ENCODE results near the gene CDC7.
A peak's percentile ranks its signal among the peaks of the same experiment; 100 is the strongest.
"Not testable (repeated sequence)": the region's sequence is repeated elsewhere in the genome, so short reads cannot be mapped to it uniquely, and the experiment has no call there.

The CDC7 gene

GRCh38 chr1:91501971-91502671 lies 1.5 kb downstream of the CDC7 start:
- TF ChIP-seq ZNF274 (IDR thresholded peaks at IDR 0.05; ENCODE audit: low read depth, low read length): no peak

GRCh38 chr1:91502672-91503184 lies 2.1 kb downstream of the CDC7 start:
- H3K4me3 ChIP-seq (ENCODE audit: low read length): peak overlapping the region; percentile 73; the same call in 1 of the 2 replicates
- TF ChIP-seq ZNF274 (IDR thresholded peaks at IDR 0.05; ENCODE audit: low read depth, low read length): no peak

More at GRCh38 chr1:91501971-91502671, 1.5 kb downstream of the CDC7 start:
- H3K4me3 ChIP-seq (ENCODE audit: low read length): peak overlapping the region; percentile 73; the same call in 1 of the 2 replicates

GRCh38 chr1:91503332-91503900 lies 2.8 kb downstream of the CDC7 start:
- TF ChIP-seq ZNF274 (IDR thresholded peaks at IDR 0.05; ENCODE audit: low read depth, low read length): no peak
- H3K4me3 ChIP-seq (ENCODE audit: low read length): no peak overlapping the region

- TF ChIP-seq ZNF274 (IDR thresholded peaks at IDR 0.05; ENCODE audit: low read depth, low read length): no peak
Observed at GRCh38 chr1:91503975-91504530, 3.4 kb downstream of the CDC7 start.

GRCh38 chr1:91505086-91505485 lies 4.4 kb downstream of the CDC7 start:
- no peak for TF ChIP-seq ZNF274 (IDR thresholded peaks at IDR 0.05; ENCODE audit: low read depth, low read length)
- H3K4me3 ChIP-seq (ENCODE audit: low read length): no peak overlapping the region

More at GRCh38 chr1:91503975-91504530, 3.4 kb downstream of the CDC7 start:
- H3K4me3 ChIP-seq (ENCODE audit: low read length): no peak overlapping the region

- no peak overlapping the region for H3K4me3 ChIP-seq (ENCODE audit: low read length)
- TF ChIP-seq ZNF274 (IDR thresholded peaks at IDR 0.05; ENCODE audit: low read depth, low read length): no peak
Observed at GRCh38 chr1:91506071-91506470, 5.4 kb downstream of the CDC7 start.

GRCh38 chr1:91507328-91507727 lies 6.7 kb downstream of the CDC7 start:
- TF ChIP-seq ZNF274 (IDR thresholded peaks at IDR 0.05; ENCODE audit: low read depth, low read length): no peak
- no peak overlapping the region for H3K4me3 ChIP-seq (ENCODE audit: low read length)

- H3K4me3 ChIP-seq (ENCODE audit: low read length): no peak overlapping the region
- no peak for TF ChIP-seq ZNF274 (IDR thresholded peaks at IDR 0.05; ENCODE audit: low read depth, low read length)
Observed at GRCh38 chr1:91510754-91511153, 10.1 kb downstream of the CDC7 start.

GRCh38 chr1:91511386-91511785 lies 10.7 kb downstream of the CDC7 start:
- H3K4me3 ChIP-seq (ENCODE audit: low read length): no peak overlapping the region
- TF ChIP-seq ZNF274 (IDR thresholded peaks at IDR 0.05; ENCODE audit: low read depth, low read length): no peak

GRCh38 chr1:91513160-91513559 lies 12.5 kb downstream of the CDC7 start:
- no peak overlapping the region for H3K4me3 ChIP-seq (ENCODE audit: low read length)
- no peak for TF ChIP-seq ZNF274 (IDR thresholded peaks at IDR 0.05; ENCODE audit: low read depth, low read length)

- TF ChIP-seq ZNF274 (IDR thresholded peaks at IDR 0.05; ENCODE audit: low read depth, low read length): no peak
- H3K4me3 ChIP-seq (ENCODE audit: low read length): no peak overlapping the region
Observed at GRCh38 chr1:91513706-91514105, 13.1 kb downstream of the CDC7 start.

- no peak for TF ChIP-seq ZNF274 (IDR thresholded peaks at IDR 0.05; ENCODE audit: low read depth, low read length)
Observed at GRCh38 chr1:91515994-91516393, 15.3 kb downstream of the CDC7 start.

GRCh38 chr1:91516605-91517004 lies 16.0 kb downstream of the CDC7 start:
- H3K4me3 ChIP-seq (ENCODE audit: low read length): not testable (repeated sequence)

More at GRCh38 chr1:91515994-91516393, 15.3 kb downstream of the CDC7 start:
- no peak overlapping the region for H3K4me3 ChIP-seq (ENCODE audit: low read length)

GRCh38 chr1:91519167-91519566 lies 18.5 kb downstream of the CDC7 start:
- not testable (repeated sequence) for H3K4me3 ChIP-seq (ENCODE audit: low read length)

- no peak for TF ChIP-seq ZNF274 (IDR thresholded peaks at IDR 0.05; ENCODE audit: low read depth, low read length)
- H3K4me3 ChIP-seq (ENCODE audit: low read length): no peak overlapping the region
Observed at GRCh38 chr1:91520942-91521507, 20.4 kb downstream of the CDC7 start.
